NCI-H1092 treated with DMSO at 0.1 percent for 48 hours (cell line): ENCODE measurements around the gene CCDC47.

Experiments used
- DNase-seq: peaks from one replicate; lab custom pipeline; 2025; lab: John Stamatoyannopoulos, UW

Gene CCDC47

DNA sequence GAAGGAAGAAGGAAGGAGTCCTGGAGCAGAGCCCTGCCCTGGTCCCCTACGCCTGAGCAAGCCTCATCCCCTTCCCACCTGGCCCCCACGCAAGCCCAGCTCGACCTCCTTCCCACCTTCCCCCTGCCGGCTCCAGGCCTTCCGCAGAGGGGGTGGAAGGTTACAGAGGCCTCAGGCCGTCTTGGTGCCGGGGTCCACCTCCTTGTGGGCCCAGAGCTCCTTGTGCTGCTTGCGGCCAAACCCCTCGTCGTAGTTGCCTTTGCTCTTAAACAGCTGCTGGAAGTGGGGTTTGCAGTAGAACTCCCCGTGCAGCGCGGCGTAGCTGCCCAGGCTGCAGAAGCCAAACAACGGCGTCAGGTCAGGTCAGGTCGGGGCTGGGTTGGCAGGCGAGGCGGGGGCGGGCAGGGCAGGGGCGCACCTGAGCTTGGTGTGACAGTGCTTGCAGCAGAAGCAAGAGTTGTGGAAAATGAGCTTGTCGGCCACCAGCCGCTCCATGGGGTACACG lies 75.0 kb downstream of the CCDC47 start:
- no peak for DNase-seq

DNA sequence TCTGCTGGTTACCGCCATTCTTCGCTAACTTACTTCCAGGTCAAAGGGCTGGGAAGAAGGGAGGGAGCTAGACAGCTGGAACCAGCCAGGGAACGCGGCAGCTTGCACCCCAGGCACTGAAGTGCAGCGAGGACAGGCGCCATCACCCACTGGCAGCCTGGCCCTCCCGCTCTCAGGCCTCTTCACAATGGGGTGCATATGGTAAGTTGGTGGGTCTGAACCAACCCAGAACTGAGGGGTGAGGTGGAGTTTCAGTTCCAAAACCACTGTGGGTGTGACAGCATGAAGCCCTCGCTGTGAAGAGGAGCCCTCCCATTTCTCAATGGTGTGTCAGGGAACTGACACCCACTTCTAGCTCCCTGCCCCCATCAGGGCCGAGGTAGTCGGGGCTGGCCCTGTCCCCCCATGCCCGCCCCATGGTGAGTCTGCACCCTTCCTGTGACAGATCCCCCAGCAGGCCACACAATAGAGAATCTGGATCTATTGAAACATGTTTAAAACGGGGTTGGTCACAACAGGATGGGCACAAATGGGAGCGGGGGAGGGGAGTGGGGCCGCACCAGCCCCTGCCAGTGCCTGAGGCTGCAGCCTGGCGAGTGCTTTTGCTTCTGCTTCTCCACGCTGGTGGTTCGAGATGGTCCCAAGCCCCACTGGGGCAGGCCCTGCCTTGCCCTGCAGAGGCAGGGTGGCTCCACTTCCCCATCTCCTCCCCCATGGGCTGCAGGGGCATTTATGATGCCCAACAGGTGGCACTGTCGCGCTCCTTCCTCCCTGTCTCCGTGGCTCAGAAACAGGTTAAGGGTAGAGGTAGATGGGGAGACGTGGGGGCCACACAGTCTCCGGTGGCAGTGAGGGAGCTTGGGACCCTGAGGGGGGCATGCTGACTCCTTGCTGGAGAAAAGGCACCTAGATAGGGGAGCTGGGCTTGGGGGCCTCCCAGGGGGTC lies 75.8 kb downstream of the CCDC47 start:
- no peak for DNase-seq

DNA sequence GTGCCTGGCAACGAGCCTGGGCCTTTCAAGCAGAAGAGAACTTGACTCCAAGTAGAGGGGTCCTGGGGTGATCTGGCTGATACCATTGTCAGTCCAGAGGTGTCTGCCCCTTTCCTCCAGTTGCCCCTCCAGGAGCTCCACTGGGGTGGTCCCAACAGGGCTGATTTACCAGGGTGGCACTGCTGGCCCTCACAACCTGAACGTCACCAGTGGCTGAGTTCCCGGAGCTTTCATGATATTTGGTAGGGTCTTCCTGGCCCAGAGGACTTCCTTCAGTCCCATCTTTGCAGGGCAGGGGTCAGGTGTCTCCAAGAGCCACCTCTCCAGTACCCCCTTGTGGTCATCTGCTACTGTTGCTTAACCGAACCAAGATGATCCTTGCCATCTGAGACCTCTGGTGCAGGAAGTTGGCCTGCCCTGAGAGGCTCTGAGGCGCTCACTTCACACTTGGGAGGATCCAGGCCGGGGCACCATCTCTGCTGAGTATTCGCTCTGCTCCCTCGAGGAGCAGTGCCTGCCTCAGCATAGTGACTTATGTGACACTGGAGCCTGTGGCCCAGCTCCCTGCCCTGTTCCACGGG lies 76.9 kb downstream of the CCDC47 start:
- no peak for DNase-seq

DNA sequence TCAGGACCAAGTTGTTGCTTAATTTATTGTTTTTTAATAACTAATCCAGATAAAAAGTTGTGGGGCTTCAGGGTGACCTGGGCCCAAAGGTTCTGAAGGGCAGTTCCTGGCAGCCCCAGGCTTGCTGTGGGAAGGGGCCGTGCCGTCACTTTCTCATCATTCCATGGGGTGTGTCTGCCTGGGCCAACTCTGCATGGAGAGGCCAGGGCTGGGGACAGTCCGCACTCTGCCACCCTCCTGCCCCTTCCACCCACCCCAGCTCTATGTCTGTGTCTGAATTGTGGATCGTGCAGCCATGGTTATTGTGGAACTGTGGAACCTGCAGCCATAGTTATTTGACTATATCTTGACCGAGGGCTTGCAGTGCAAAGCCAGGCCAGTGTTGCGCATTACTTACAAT lies 77.5 kb downstream of the CCDC47 start:
- no peak for DNase-seq
